ENCODE measurements around the gene EEA1. TPM values are rescaled to one million over a fixed set of nuclear protein-coding genes. Genes with fewer than 3 reads are reported as not detected.

Gene EEA1
- total RNA-seq, 1 donor from 2014 or later: 19.9 TPM

- Mint-ChIP-seq H3K27ac (ENCODE audit: unreplicated experiment) (peak overlapping the region; percentile 93), H3K4me3 (peak overlapping the region; percentile 90)
Measured at GRCh38 chr12:92928421-92928961, 604 bp downstream of the EEA1 start.

GRCh38 chr12:92927436-92928281, 1.4 kb downstream of the EEA1 start:
- Mint-ChIP-seq H3K4me1 (peaks cover 37% of the 10 kb centered on the region), H3K9me3 (no peaks in the 10 kb centered on the region), H3K27me3 (ENCODE audit: low read depth) (no peaks in the 10 kb centered on the region), H3K27ac (ENCODE audit: unreplicated experiment) (peak overlapping the region; percentile 46), H3K4me3 (peak overlapping the region; percentile 81), H3K36me3 (ENCODE audit: low read depth) (peaks cover 5% of the 10 kb centered on the region)
- DNase-seq (ENCODE audit: low read depth, low spot score): no peak
- TF ChIP-seq, protein P1, sequence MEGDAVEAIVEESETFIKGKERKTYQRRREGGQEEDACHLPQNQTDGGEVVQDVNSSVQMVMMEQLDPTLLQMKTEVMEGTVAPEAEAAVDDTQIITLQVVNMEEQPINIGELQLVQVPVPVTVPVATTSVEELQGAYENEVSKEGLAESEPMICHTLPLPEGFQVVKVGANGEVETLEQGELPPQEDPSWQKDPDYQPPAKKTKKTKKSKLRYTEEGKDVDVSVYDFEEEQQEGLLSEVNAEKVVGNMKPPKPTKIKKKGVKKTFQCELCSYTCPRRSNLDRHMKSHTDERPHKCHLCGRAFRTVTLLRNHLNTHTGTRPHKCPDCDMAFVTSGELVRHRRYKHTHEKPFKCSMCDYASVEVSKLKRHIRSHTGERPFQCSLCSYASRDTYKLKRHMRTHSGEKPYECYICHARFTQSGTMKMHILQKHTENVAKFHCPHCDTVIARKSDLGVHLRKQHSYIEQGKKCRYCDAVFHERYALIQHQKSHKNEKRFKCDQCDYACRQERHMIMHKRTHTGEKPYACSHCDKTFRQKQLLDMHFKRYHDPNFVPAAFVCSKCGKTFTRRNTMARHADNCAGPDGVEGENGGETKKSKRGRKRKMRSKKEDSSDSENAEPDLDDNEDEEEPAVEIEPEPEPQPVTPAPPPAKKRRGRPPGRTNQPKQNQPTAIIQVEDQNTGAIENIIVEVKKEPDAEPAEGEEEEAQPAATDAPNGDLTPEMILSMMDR (conservative IDR thresholded peaks at IDR 0.05): no peak

More at GRCh38 chr12:92928421-92928961, 604 bp downstream of the EEA1 start:
- TF ChIP-seq, protein P1 (conservative IDR thresholded peaks at IDR 0.05): no peak
- no peaks in the 10 kb centered on the region for H3K9me3 Mint-ChIP-seq
- peaks cover 1% of the 10 kb centered on the region for H3K36me3 Mint-ChIP-seq (ENCODE audit: low read depth)
- peak; percentile 9 for DNase-seq (ENCODE audit: low read depth, low spot score)
- H3K27me3 Mint-ChIP-seq (ENCODE audit: low read depth): no peaks in the 10 kb centered on the region
- peaks cover 41% of the 10 kb centered on the region for H3K4me1 Mint-ChIP-seq

DNA sequence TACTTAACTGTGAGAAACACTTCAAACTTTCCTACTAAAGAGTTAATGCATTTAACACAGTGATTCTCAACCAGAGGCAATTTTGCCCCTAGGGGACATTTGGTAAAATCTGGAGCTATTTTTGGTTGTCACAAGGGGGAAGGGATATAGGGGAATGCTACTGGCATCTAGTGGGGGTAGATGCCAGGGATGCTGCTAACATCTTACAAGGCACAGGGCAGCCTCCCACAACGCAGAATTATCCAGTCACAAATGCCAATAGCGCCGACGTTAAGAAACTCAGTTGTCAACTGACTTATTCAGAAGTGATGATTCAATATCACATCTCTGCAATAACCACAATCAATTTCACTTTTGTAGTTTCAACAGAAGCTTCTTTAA, 2.0 kb downstream of the EEA1 start:
- H3K27me3 Mint-ChIP-seq (ENCODE audit: low read depth): no peaks in the 10 kb centered on the region

DNA sequence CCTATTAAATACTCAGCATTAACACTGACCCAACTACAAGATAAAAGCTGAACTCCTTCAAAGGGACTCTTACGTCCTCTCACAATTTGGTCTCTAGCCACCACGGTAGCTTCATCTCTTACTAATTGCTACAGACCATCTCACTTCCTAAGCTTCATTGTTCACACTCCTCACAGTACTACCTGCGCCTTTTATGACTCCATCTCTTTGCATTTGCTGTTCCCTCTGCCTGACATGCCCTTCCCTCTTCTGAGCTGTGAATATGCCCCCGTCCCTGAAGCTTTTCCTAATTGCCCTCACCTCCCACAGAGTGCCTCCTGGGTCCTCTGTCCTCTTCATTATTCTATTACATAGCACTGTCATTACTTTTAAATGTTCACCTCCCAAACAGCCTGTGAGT, 2.5 kb downstream of the EEA1 start:
- peaks cover 6% of the 10 kb centered on the region for H3K9me3 Mint-ChIP-seq

More for the DNA sequence above, 2.0 kb downstream of the EEA1 start:
- H3K4me1 Mint-ChIP-seq: peaks cover 37% of the 10 kb centered on the region
- no peak for DNase-seq (ENCODE audit: low read depth, low spot score)
- H3K27ac Mint-ChIP-seq (ENCODE audit: unreplicated experiment): peak overlapping the region; percentile 46
- TF ChIP-seq, protein P1 (conservative IDR thresholded peaks at IDR 0.05): peak; percentile 29
- H3K36me3 Mint-ChIP-seq (ENCODE audit: low read depth): peaks cover 10% of the 10 kb centered on the region
- peaks cover 4% of the 10 kb centered on the region for H3K9me3 Mint-ChIP-seq
- H3K4me3 Mint-ChIP-seq: peak overlapping the region; percentile 81

GRCh38 chr12:92921877-92922276, 7.2 kb downstream of the EEA1 start:
- peaks cover 6% of the 10 kb centered on the region for H3K9me3 Mint-ChIP-seq
- TF ChIP-seq, protein P1 (conservative IDR thresholded peaks at IDR 0.05): no peak
- no peaks in the 10 kb centered on the region for H3K27me3 Mint-ChIP-seq (ENCODE audit: low read depth)
- no peak for DNase-seq (ENCODE audit: low read depth, low spot score)
- H3K4me3 Mint-ChIP-seq: no peak overlapping the region
- H3K27ac Mint-ChIP-seq (ENCODE audit: unreplicated experiment): no peak overlapping the region
- peaks cover 13% of the 10 kb centered on the region for H3K4me1 Mint-ChIP-seq
- H3K36me3 Mint-ChIP-seq (ENCODE audit: low read depth): peaks cover 12% of the 10 kb centered on the region

More for the DNA sequence above, 2.5 kb downstream of the EEA1 start:
- no peak for DNase-seq (ENCODE audit: low read depth, low spot score)
- peaks cover 12% of the 10 kb centered on the region for H3K36me3 Mint-ChIP-seq (ENCODE audit: low read depth)
- TF ChIP-seq, protein P1 (conservative IDR thresholded peaks at IDR 0.05): no peak
- no peaks in the 10 kb centered on the region for H3K27me3 Mint-ChIP-seq (ENCODE audit: low read depth)
- peaks cover 37% of the 10 kb centered on the region for H3K4me1 Mint-ChIP-seq
- no peak overlapping the region for H3K27ac Mint-ChIP-seq (ENCODE audit: unreplicated experiment)
- peak overlapping the region; percentile 81 for H3K4me3 Mint-ChIP-seq
